COLO829 (cell line): ENCODE data around the gene IL17RE.
"Not testable (repeated sequence)": the region's sequence is repeated elsewhere in the genome, so short reads cannot be mapped to it uniquely, and the experiment has no call there.

Experiments
- DNase-seq: peaks from one replicate; pipeline ENCODE4 v3.0.0; 2012; ENCODE audit warnings: low spot score

Gene IL17RE

GRCh38 chr3:9879830-9880549 is 22.7 kb upstream of the IL17RE start, which contains the start of gene CIDEC:
Gene CIDEC, minus strand, starts transcription at chr3:9880253. Its CDS starts 1,767 bp downstream, at chr3:9878486.
- no peak for DNase-seq

DNA sequence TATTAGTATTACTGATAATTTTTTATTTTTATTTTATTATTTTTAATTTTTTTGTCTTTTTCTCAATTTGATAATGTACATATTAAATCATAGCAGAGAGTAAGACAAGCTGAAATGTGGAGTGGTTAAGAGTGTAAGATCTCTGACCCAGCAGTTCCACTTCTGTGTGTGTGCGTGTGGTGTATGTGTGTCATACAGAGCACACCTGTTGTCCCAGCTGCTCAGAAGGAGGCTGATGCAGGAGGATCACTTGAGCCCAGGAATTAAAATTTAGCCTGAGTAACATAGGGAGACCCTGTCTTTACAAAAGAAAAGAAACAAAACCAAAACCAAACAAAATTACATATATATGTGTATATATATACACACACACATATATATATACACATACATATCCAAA is 21.2 kb upstream of the IL17RE start:
- no peak for DNase-seq

DNA sequence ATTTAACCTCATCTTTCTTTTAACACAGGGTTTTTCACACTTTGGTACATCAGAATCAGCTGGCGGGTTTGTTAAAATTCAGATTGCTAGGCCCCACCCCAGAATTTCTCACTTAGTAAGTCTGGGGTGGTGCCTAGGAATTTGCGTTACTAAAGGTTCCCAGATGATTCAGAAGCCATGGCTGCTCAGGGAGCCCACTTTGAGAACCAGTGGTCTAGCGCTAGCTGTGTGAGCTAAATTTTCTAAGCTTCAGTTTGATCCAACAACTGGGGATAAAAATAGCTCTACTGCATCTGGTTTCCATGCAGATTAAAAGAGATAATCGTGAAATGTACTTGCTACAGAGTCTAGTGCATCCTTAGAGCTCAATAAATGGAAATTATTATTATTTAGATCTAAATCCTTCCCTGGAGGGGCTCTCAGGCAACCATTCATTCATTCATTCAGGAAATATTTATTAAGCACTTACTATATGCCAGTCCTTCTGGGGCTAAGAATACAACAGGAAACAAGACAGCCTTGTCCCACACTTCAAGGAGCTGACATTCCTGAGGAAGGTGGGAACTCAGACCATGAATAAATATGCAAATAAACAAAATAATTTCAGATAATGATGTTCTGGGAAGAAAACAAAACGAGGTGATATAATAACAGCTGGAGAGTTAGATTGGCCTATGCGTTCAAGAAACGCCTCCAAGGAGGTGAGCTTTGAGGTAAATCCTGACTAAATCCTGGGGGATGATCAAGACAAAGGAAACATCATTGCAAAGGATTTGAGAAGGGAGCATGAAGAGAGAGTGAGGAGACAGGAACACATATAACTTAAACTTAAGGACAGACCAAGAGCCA is 18.7 kb upstream of the IL17RE start:
- no peak for DNase-seq

DNA sequence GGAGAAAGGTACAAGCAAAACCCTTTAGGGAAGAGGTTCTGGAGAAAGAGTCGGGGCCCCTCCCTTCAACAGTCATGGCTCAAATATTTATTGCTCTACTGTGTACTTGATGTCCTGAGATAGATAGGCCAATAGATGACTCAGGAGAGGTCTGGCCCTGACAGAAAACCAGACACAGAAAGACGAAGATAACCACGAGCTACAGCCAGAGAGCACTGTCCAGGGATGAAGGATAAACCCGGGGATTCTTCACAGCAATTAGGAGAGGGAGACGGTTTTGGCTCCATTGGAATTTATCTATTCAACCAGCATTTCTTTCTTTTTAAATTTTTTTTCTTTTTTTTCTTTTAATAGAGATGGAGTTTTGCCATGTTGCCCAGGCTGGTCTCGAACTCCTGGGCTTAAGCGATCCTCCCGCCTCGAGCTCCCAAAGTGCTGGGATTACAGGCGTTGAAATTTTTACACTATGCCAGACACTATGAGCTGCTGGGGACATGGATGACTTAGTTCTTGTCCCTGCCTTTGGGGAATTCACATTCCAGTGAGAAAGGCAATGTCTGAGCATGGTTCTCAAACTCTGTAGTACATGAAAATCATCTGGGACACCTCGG is 18.0 kb upstream of the IL17RE start:
- no peak for DNase-seq

- DNase-seq, result no peak
Observed at GRCh38 chr3:9886328-9886727, 16.3 kb upstream of the IL17RE start.

DNA sequence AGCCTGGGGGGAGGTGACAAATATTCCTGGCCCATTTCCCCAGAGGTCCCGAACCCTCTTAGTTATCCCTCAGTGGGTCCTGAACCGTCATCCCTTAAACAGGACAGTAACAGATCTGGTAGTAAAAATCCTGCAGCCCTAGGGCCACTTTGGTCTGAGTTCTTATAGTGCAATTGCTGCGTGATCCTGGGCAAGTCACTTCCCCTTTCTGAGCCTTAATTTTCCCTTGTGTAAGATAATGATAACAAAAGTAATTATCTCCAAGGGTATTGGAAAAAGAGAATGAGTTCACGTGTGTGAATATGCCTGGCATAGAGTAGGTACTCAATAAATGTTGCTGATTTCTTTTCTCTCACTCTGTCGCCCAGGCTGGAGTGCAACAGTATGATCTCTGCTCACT is 15.2 kb upstream of the IL17RE start:
- no peak for DNase-seq

DNA sequence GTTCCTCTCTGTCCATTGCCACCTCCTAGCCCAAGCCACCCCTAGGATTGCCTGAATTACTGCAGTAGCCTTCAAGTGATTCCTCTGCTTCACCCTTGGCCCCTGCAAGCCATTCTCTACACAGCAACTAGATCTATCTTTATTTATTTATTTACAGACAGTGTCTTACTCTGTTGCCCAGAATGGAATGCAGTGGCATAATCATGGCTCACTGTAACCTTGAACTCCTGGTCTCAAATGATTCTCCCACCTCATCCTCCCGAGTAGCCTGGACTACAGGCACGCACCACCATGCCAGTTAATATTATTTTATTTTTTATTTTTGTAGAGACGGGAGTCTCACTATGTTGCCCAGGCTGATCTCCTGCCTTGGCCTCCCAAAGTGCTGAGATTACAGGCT is 14.1 kb upstream of the IL17RE start:
- DNase-seq, result no peak

- no peak for DNase-seq
Observed at GRCh38 chr3:9889405-9889804, 13.2 kb upstream of the IL17RE start.

DNA sequence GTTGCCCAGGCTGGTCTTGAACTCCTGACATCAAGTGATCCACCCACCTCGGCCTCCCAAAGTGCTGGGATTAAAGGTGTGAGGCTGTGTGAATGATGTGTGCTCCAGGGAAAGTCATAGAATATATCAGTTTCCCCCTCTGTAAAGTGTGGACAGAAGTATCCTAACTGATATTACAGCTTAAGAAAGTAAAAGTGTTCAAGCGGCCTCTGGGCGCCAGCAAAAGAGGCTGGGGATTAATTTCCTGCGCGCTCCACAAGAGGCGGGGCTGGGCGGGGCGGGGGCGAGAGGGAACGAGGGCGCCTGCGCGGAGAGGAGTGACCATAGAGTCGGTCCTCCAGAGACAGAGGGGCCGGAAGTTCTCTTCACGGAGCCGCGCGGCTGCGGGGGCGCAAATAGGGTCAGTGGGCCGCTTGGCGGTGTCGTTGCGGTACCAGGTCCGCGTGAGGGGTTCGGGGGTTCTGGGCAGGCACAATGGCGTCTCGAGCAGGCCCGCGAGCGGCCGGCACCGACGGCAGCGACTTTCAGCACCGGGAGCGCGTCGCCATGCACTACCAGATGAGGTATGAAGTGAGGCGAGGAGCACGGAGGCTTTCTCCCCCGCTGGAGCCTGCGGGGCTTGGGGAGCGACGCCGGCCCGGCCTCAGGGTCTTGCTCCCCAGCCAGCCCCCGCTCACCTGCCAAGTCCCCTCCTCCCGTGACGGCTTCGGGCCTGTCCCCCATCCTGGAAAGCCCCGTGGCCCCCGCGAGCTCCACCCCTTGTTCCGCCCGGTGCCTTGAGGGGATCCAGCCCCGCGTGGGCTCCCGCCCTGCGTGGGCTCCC is 12.2 kb upstream of the IL17RE start, which contains the start of gene JAGN1:
Gene JAGN1, plus strand, starts transcription at position 362 of the 823 bp plus-strand sequence. Its CDS starts 113 bp downstream, at position 475.
- DNase-seq, result peak; percentile 73

GRCh38 chr3:9891072-9891622 is 11.5 kb upstream of the IL17RE start:
- DNase-seq, result no peak

GRCh38 chr3:9893739-9894138 is 8.9 kb upstream of the IL17RE start:
- DNase-seq, result no peak

DNA sequence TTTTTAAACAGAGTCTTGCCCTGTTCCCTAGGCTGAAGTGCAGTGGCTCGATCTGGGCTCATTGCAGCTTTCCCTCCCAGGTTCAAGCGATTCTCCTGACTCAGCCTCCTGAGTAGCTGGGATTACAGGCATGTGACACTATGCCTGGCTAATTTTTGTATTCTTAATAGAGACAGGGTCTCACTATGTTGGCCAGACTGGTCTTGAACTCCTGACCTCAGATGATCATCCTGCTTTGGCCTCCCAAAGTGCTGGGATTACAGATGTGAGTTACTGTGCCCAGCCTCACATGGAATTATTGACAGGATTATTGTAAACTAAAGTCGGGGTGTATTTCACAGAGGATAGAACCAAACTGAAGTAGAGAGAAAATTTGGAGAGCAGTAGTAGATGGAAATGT is 6.9 kb upstream of the IL17RE start:
- not testable (repeated sequence) for DNase-seq

GRCh38 chr3:9896755-9897407 is 5.8 kb upstream of the IL17RE start:
- DNase-seq, result not testable (repeated sequence)

- no peak for DNase-seq
Observed at GRCh38 chr3:9897408-9898372, 5.0 kb upstream of the IL17RE start.

GRCh38 chr3:9898467-9899241 is 4.0 kb upstream of the IL17RE start:
- no peak for DNase-seq

- DNase-seq, result no peak
Observed at GRCh38 chr3:9899289-9899791, 3.3 kb upstream of the IL17RE start.

GRCh38 chr3:9900965-9901415 is 1.7 kb upstream of the IL17RE start:
- DNase-seq, result not testable (repeated sequence)

DNA sequence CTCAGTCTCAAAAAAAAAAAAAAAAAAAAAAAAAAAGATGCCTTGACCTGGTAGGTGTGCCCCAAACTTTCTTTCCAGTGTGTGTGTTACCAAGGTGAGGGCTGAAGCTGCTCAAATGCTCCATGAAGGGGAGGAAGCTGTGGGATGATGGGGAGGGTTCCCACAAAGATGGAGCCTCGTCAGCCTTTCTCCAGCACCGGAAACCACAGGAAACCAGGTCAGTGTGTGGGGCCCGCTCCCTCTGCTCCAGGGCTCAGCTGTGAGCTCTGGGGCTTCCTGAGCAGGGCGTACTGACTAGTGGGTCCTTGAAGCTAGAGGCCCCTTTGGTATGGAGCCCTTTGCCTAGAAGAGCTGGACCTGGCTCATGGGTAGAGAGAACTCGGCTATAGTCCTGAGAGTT is 681 bp upstream of the IL17RE start:
- no peak for DNase-seq

- DNase-seq, result peak; percentile 40
Observed at GRCh38 chr3:9903238-9903624, 583 bp downstream of the IL17RE start.
